ENCODE measurements around the gene CHM. TPM values are rescaled to one million over a fixed set of nuclear protein-coding genes. Genes with fewer than 3 reads are reported as not detected.
"Not testable (repeated sequence)": the region's sequence is repeated elsewhere in the genome, so short reads cannot be mapped to it uniquely, and the experiment has no call there.

The CHM gene
- total RNA-seq, 1 donor from 2014 or later = 28.4 TPM

DNA sequence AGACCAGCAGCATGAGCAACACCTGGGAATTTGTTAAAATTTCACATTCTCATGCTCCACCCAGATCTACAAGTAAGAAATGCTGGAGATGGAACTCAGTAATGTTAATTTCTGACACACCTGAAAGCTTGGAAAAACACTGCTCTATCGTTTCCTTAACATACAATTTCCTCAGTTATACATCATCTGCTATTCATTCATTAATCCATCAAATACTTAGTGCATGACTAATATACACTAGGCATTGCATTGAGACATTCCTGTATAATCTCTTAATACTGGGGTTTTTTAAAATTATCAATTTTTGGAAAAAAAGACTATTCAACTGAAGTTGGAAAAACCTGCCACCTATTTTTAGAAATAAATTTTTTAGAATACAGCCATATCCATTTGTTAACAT, 106.1 kb downstream of the CHM start:
- ATAC-seq (no peak), DNase-seq (no peak)
- H3K9me3 ChIP-seq = no peaks in the 10 kb centered on the region
- H3K4me1 ChIP-seq = no peaks in the 10 kb centered on the region
- H3K4me3 ChIP-seq = no peak overlapping the region
- no peaks in the 10 kb centered on the region for H3K27me3 ChIP-seq
- H3K27ac ChIP-seq = no peak overlapping the region
- no peaks in the 10 kb centered on the region for H3K36me3 ChIP-seq
- TF ChIP-seq, protein P1, sequence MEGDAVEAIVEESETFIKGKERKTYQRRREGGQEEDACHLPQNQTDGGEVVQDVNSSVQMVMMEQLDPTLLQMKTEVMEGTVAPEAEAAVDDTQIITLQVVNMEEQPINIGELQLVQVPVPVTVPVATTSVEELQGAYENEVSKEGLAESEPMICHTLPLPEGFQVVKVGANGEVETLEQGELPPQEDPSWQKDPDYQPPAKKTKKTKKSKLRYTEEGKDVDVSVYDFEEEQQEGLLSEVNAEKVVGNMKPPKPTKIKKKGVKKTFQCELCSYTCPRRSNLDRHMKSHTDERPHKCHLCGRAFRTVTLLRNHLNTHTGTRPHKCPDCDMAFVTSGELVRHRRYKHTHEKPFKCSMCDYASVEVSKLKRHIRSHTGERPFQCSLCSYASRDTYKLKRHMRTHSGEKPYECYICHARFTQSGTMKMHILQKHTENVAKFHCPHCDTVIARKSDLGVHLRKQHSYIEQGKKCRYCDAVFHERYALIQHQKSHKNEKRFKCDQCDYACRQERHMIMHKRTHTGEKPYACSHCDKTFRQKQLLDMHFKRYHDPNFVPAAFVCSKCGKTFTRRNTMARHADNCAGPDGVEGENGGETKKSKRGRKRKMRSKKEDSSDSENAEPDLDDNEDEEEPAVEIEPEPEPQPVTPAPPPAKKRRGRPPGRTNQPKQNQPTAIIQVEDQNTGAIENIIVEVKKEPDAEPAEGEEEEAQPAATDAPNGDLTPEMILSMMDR (IDR thresholded peaks at IDR 0.05) = no peak
- intact Hi-C loops (cut with DNase I) = no loop called here

DNA sequence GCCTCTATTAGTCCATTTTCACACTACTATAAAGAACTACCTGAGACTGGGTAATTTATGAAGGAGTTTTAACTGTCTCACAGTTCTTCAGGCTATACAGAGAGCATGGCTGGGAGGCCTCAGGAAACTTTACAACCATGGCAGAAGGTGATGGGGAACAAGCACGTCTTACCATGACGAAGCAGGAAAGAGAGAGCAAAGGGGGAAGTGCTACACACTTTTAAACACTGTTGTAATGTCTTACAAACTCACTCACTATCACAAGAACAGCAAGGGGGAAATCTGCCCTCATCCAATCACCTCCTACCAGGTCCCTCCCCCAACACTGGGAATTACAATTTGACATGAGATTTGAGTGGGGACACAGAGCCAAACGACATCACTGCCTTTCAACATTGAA, 107.4 kb downstream of the CHM start:
- H3K9me3 ChIP-seq; ATAC-seq; H3K27me3 ChIP-seq; H3K27ac ChIP-seq; DNase-seq; H3K4me3 ChIP-seq; H3K36me3 ChIP-seq; intact Hi-C loops (cut with DNase I); H3K4me1 ChIP-seq: not testable (repeated sequence)

DNA sequence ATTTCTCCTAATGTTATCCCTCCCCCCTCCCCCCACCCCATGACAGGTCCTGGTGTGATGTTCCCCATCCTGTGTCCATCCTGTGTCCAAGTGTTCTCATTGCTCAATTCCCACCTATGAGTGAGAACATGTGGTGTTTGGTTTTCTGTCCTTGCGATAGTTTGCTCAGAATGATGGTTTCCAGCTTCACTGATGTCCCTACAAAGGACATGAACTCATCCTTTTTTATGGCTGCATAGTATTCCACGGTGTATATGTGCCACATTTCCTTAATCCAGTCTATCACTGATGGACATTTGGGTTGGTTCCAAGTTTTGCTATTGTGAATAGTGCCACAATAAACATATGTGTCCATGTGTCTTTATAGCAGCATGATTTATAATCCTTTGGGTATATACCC, 113.0 kb downstream of the CHM start:
- H3K9me3 ChIP-seq; DNase-seq; H3K4me3 ChIP-seq; H3K4me1 ChIP-seq; H3K27ac ChIP-seq; ATAC-seq; H3K27me3 ChIP-seq; intact Hi-C loops (cut with DNase I); H3K36me3 ChIP-seq: not testable (repeated sequence)

DNA sequence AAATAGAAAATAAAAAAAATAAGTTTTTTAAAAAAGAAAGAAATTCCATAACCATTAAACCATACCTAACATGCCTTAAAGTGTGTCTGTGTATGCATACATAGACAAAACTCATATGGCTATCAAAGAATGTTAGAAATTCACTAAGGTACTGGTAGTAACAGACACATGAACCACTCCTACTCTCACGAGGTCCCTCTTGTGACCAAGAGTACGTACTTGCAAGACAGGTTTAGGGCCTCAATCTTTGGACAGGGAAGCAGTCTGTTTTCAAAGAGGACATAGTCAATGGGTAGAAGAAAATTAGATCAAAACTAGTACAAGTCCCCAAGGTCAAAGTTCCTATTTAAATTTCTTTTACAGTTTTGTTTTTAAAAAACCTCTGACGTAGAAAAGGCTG, 117.3 kb downstream of the CHM start:
- ATAC-seq = peak; percentile 69

DNA sequence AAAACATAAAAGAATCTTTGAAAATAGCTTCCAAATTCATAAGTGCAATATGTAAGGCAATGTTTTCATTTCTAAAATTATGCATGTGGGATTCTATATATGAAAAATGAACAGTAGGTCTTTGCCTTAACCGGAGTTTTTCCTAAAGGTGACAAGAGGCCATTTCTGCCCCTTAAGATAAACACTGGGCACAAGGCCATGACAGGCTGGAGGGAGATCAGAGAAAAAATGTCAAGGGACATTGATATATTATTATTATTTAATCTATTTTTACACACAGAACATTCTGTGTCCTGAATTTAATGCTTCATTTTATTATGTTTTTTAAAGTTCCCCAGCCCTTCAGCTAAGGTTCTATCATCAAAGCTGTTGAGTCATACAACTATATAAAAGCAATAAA, 118.8 kb downstream of the CHM start:
- intact Hi-C loops (cut with DNase I) = no loop called here
- H3K9me3 ChIP-seq = no peaks in the 10 kb centered on the region
- DNase-seq = no peak
- H3K4me1 ChIP-seq = no peaks in the 10 kb centered on the region
- no peak for ATAC-seq
- H3K27me3 ChIP-seq = no peaks in the 10 kb centered on the region
- H3K4me3 ChIP-seq = no peak overlapping the region
- H3K36me3 ChIP-seq = no peaks in the 10 kb centered on the region
- TF ChIP-seq, protein P1 (IDR thresholded peaks at IDR 0.05) = no peak
- H3K27ac ChIP-seq = no peak overlapping the region

More for the DNA sequence above, 117.3 kb downstream of the CHM start:
- Histone ChIP-seq H3K27ac (no peak overlapping the region), H3K36me3 (no peaks in the 10 kb centered on the region), H3K4me1 (no peaks in the 10 kb centered on the region), H3K27me3 (no peaks in the 10 kb centered on the region), H3K4me3 (no peak overlapping the region), H3K9me3 (no peaks in the 10 kb centered on the region)
- intact Hi-C loops (cut with DNase I) = no loop called here
- TF ChIP-seq, protein P1 (IDR thresholded peaks at IDR 0.05) = no peak
- no peak for DNase-seq

DNA sequence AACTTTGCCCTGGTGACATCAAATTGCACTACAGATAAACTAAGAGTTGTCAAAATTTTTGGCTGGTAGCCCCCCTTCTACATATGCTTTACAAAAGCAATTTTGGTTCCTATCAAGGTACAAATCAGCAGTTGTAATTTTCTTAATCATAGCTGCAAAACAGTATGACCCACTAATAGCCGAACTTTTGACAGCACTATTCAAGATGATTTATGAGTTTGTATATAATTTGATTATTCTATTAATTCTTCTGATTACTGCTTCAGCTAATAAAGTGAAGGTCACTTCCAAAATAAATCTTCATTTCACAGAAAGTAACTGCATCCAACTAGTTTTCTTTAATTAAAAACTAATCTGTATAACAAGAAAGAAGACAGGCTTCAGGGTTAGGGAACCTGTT, 119.6 kb downstream of the CHM start:
- Histone ChIP-seq H3K4me1 (no peaks in the 10 kb centered on the region), H3K9me3 (no peaks in the 10 kb centered on the region), H3K36me3 (no peaks in the 10 kb centered on the region), H3K27me3 (no peaks in the 10 kb centered on the region), H3K27ac (no peak overlapping the region), H3K4me3 (no peak overlapping the region)
- intact Hi-C loops (cut with DNase I) = no loop called here
- ATAC-seq (no peak), DNase-seq (no peak)
- TF ChIP-seq, protein P1 (IDR thresholded peaks at IDR 0.05) = no peak

DNA sequence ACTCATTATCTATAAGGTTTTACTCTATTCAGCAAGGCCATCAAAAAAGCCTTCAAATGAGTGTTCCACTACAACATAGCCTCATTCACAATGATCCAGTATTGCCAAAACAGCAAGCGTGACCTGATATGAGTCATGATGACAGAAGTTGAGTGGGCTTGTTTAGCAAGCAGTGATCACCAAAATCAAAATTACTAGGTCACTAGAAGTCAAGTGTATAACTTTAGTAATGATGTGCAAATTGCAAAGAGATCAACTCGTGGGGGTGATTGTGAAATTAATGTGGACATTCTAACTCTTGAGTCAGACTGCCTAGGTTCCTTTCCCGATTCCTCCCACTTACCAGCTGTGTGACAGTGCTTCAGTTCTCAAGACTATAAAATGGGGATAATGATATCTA, 124.5 kb downstream of the CHM start:
- Histone ChIP-seq H3K4me1 (no peaks in the 10 kb centered on the region), H3K4me3 (no peak overlapping the region), H3K27ac (no peak overlapping the region), H3K27me3 (no peaks in the 10 kb centered on the region), H3K9me3 (no peaks in the 10 kb centered on the region), H3K36me3 (no peaks in the 10 kb centered on the region)
- intact Hi-C loops (cut with DNase I) = no loop called here
- DNase-seq = no peak
- TF ChIP-seq, protein P1 (IDR thresholded peaks at IDR 0.05) = no peak
- peak; percentile 45 for ATAC-seq

DNA sequence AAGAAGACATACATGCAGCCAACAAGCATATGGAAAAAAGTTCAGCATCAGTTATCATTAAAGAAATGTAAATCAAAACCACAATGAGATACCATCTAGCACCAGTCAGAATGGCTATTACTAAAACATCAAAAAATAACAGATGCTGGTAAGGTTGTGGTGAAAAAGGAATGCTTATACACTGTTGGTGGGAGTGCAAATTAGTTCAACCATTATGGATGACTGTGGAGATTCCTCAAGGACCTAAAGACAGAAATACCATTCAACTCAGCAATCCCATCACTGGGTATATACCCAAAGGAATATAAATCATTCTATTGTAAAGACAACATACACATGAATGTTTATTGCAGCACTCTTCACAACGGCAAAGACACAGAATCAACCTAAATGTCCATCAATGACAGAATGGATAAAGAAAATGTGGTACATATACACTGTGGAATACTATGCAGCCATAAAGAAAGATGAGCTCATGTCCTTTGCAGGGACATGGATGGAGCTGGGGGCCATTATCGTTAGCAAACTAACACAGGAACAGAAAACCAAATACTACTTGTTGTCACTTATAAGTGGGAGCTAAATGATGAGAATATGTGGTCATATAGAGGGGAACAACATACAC, 130.6 kb downstream of the CHM start:
- intact Hi-C loops (cut with DNase I) = not testable (repeated sequence)

More for the DNA sequence above, 130.6 kb downstream of the CHM start:
- not testable (repeated sequence) for H3K27me3 ChIP-seq, H3K27ac ChIP-seq, H3K4me3 ChIP-seq, H3K9me3 ChIP-seq, H3K4me1 ChIP-seq, DNase-seq, ATAC-seq, H3K36me3 ChIP-seq

All from upper lobe of right lung (tissue), 1 donor.